HG03103 (cell line): ENCODE measurements around the gene PLAU.
"Not testable (repeated sequence)": the region's sequence is repeated elsewhere in the genome, so short reads cannot be mapped to it uniquely, and the experiment has no call there.

Experiments used
- ATAC-seq: cut with Tn5 transposase; IDR thresholded peaks from one replicate; pipeline ENCODE4 v1.9.1; 2021; ENCODE audit warnings: low read depth; ENCODE audit not compliant: unreplicated experiment

PLAU gene

GRCh38 chr10:73946253-73947145 is 35.6 kb downstream of the PLAU start:
- ATAC-seq: no peak

- ATAC-seq: no peak
These were observed 38.2 kb downstream of the PLAU start for GRCh38 chr10:73948947-73949633.

GRCh38 chr10:73950155-73950948 is 39.4 kb downstream of the PLAU start:
- ATAC-seq: no peak

GRCh38 chr10:73953665-73954064 is 42.7 kb downstream of the PLAU start:
- ATAC-seq: no peak

- ATAC-seq: no peak
These were observed 43.8 kb downstream of the PLAU start for GRCh38 chr10:73954737-73955136.

- ATAC-seq: no peak
These were observed 44.8 kb downstream of the PLAU start for GRCh38 chr10:73955719-73956118.

- no peak for ATAC-seq
These were observed 45.8 kb downstream of the PLAU start for GRCh38 chr10:73956476-73957359.

GRCh38 chr10:73959484-73960243 is 48.7 kb downstream of the PLAU start:
- ATAC-seq: no peak

GRCh38 chr10:73962386-73962785 is 51.5 kb downstream of the PLAU start:
- ATAC-seq: no peak

GRCh38 chr10:73963533-73963932 is 52.6 kb downstream of the PLAU start:
- not testable (repeated sequence) for ATAC-seq

GRCh38 chr10:73964743-73965142 is 53.8 kb downstream of the PLAU start:
- ATAC-seq: no peak

- not testable (repeated sequence) for ATAC-seq
These were observed 54.4 kb downstream of the PLAU start for GRCh38 chr10:73965267-73965889.

GRCh38 chr10:73965890-73966768 is 55.2 kb downstream of the PLAU start:
- no peak for ATAC-seq

- no peak for ATAC-seq
These were observed 56.1 kb downstream of the PLAU start for GRCh38 chr10:73967022-73967429.
